ENCODE measurements around the gene LSM5.
A peak's percentile ranks its signal among the peaks of the same experiment; 100 is the strongest.

DNA sequence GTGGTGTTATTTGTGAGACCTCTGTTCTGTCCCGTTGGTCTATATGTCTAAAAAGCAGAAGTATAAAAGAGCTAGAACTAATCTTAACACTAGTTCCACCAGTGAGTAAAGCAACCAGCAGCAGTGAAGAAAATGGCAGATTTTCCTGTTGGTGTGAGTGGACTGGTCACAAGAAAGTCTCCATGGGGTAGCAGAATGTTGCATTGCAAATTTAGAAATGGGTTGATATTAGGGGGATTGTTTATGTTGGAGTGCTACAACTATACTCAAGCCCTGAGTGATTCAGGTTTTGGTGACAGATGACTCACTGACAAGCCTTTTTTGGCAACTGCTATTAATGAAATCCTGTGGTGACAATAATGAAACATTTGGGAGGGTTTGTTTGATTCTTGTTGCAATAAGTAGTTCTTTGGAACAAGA, 10.8 kb upstream of the LSM5 start:
- TF ChIP-seq, protein P1, sequence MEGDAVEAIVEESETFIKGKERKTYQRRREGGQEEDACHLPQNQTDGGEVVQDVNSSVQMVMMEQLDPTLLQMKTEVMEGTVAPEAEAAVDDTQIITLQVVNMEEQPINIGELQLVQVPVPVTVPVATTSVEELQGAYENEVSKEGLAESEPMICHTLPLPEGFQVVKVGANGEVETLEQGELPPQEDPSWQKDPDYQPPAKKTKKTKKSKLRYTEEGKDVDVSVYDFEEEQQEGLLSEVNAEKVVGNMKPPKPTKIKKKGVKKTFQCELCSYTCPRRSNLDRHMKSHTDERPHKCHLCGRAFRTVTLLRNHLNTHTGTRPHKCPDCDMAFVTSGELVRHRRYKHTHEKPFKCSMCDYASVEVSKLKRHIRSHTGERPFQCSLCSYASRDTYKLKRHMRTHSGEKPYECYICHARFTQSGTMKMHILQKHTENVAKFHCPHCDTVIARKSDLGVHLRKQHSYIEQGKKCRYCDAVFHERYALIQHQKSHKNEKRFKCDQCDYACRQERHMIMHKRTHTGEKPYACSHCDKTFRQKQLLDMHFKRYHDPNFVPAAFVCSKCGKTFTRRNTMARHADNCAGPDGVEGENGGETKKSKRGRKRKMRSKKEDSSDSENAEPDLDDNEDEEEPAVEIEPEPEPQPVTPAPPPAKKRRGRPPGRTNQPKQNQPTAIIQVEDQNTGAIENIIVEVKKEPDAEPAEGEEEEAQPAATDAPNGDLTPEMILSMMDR (conservative IDR thresholded peaks at IDR 0.05; ENCODE audit: low read depth, low read length): no peak
- TF ChIP-seq POLR2A (IDR thresholded peaks at IDR 0.05; ENCODE audit: low read depth, low read length): no peak
- TF ChIP-seq BHLHE40 (IDR thresholded peaks at IDR 0.05; ENCODE audit: low read depth, low read length): no peak
- TF ChIP-seq MXI1 (IDR thresholded peaks at IDR 0.05; ENCODE audit: borderline replicate concordance, low read depth, low read length): no peak
- no peak for TF ChIP-seq RFX5 (IDR thresholded peaks at IDR 0.05; ENCODE audit: low read depth, low read length)
- TF ChIP-seq SMC3 (IDR thresholded peaks at IDR 0.05; ENCODE audit: low read depth, low read length): no peak
- peak; percentile 38; the same call in 1 of the 2 replicates for TF ChIP-seq FOS (IDR thresholded peaks at IDR 0.05; ENCODE audit: low read depth, low read length)
- TF ChIP-seq MAFK (IDR thresholded peaks at IDR 0.05; ENCODE audit: low read depth, low read length): no peak
- no peak for TF ChIP-seq RAD21 (IDR thresholded peaks at IDR 0.05; ENCODE audit: low read length)
- TF ChIP-seq, protein P2, sequence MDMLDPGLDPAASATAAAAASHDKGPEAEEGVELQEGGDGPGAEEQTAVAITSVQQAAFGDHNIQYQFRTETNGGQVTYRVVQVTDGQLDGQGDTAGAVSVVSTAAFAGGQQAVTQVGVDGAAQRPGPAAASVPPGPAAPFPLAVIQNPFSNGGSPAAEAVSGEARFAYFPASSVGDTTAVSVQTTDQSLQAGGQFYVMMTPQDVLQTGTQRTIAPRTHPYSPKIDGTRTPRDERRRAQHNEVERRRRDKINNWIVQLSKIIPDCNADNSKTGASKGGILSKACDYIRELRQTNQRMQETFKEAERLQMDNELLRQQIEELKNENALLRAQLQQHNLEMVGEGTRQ (IDR thresholded peaks at IDR 0.05; ENCODE audit: low read depth, low read length): no peak
- peak; percentile 13; the same call in 1 of the 2 replicates for TF ChIP-seq CEBPB (IDR thresholded peaks at IDR 0.05; ENCODE audit: low read depth, low read length)
